ENCODE results near the gene PKNOX2. TPM values are rescaled to one million over a fixed set of nuclear protein-coding genes. Genes with fewer than 3 reads are reported as not detected.

The PKNOX2 gene
- total and polyA plus RNA-seq, 9 donors = 10.6 to 42.3 (median 30.0) TPM

- Histone ChIP-seq H3K36me3 (no peaks in the 10 kb centered on the region), H3K27me3 (no peaks in the 10 kb centered on the region), H3K4me3 (no peak overlapping the region), H3K4me1 (ENCODE audit: insufficient read depth) (no peaks in the 10 kb centered on the region), H3K27ac (no peak overlapping the region), H3K9me3 (no peaks in the 10 kb centered on the region)
- 89 to 92% (median 92%) methylated on average over 5 of the region's 5 CpGs for WGBS, 3 donors
- intact Hi-C loops (cut with DNase I) = no loop called here
- no peak for DNase-seq
- TF ChIP-seq CTCF (IDR thresholded peaks at IDR 0.05) = no peak
- no peak for TF ChIP-seq POLR2A (IDR thresholded peaks at IDR 0.05)
- TF ChIP-seq EP300 (IDR thresholded peaks at IDR 0.05) = no peak
These were observed 232.9 kb downstream of the PKNOX2 start for GRCh38 chr11:125397421-125397820.

- Histone ChIP-seq H3K27ac (no peak overlapping the region), H3K4me3 (no peak overlapping the region), H3K27me3 (no peaks in the 10 kb centered on the region), H3K9me3 (no peaks in the 10 kb centered on the region), H3K4me1 (ENCODE audit: insufficient read depth) (no peaks in the 10 kb centered on the region), H3K36me3 (no peaks in the 10 kb centered on the region)
- intact Hi-C loops (cut with DNase I) = no loop called here
- DNase-seq = no peak
- TF ChIP-seq EP300 (IDR thresholded peaks at IDR 0.05) (no peak), CTCF (IDR thresholded peaks at IDR 0.05) (no peak), POLR2A (IDR thresholded peaks at IDR 0.05) (no peak)
- 75 to 85% (median 76%) methylated on average over 4 of the region's 4 CpGs for WGBS, 3 donors
These were observed 233.9 kb downstream of the PKNOX2 start for GRCh38 chr11:125398475-125398874.

- DNase-seq = no peak
- H3K27me3 ChIP-seq = no peaks in the 10 kb centered on the region
- H3K9me3 ChIP-seq = no peaks in the 10 kb centered on the region
- intact Hi-C loops (cut with DNase I) = no loop called here
- TF ChIP-seq CTCF (IDR thresholded peaks at IDR 0.05) (no peak), POLR2A (IDR thresholded peaks at IDR 0.05) (no peak), EP300 (IDR thresholded peaks at IDR 0.05) (no peak)
- H3K36me3 ChIP-seq = no peaks in the 10 kb centered on the region
- H3K4me3 ChIP-seq = no peak overlapping the region
- H3K4me1 ChIP-seq (ENCODE audit: insufficient read depth) = no peaks in the 10 kb centered on the region
- 83 to 85% (median 85%) methylated on average over 12 of the region's 12 CpGs for WGBS, 3 donors
- H3K27ac ChIP-seq = no peak overlapping the region
These were observed 234.6 kb downstream of the PKNOX2 start for GRCh38 chr11:125398994-125399640.

GRCh38 chr11:125399945-125400344 is 235.4 kb downstream of the PKNOX2 start:
- no peaks in the 10 kb centered on the region for H3K36me3 ChIP-seq
- no peak for DNase-seq
- H3K4me1 ChIP-seq (ENCODE audit: insufficient read depth) = peaks cover 5% of the 10 kb centered on the region
- no peaks in the 10 kb centered on the region for H3K27me3 ChIP-seq
- intact Hi-C loops (cut with DNase I) = loop anchor here in 3 of 4 donors (5.0 to 10.0 kb wide), 4 partner anchors 55 to 308 kb away; partner anchors contain the start of gene PKNOX2 (in 1 of the 3)
- no peaks in the 10 kb centered on the region for H3K9me3 ChIP-seq
- 92 to 94% (median 94%) methylated on average over 6 of the region's 6 CpGs for WGBS, 3 donors
- H3K27ac ChIP-seq = no peak overlapping the region
- no peak overlapping the region for H3K4me3 ChIP-seq
- TF ChIP-seq POLR2A (IDR thresholded peaks at IDR 0.05) (no peak), CTCF (IDR thresholded peaks at IDR 0.05) (no peak), EP300 (IDR thresholded peaks at IDR 0.05) (no peak)

Data from ovary (tissue), 9 donors.